Endothelial cell of umbilical vein (primary cell): ENCODE measurements around the gene PMVK. TPM values are rescaled to one million over a fixed set of nuclear protein-coding genes. Genes with fewer than 3 reads are reported as not detected.

Source experiments
- BruUV-seq: library from RNA; stranded (reverse); fragments of 400-500 nt; replicated peaks from 2 replicates; lab custom pipeline; 2021; lab: Mats Ljungman, UMichigan
- CTCF ChIA-PET: fragments of 300-600, 350-600 bp; sonication (Branson Sonifier 250); formaldehyde crosslinking; loops from one replicate; lab custom pipeline; 2021; ENCODE audit warnings: antibody characterized with exemption, inconsistent platforms; lab: Charles Lee
- POLR2A ChIA-PET: fragments of 300-600, 350-600 bp; sonication (Branson Sonifier 250); formaldehyde crosslinking; loops from one replicate; lab custom pipeline; 2021; ENCODE audit warnings: antibody characterized with exemption, inconsistent platforms; lab: Charles Lee
- DNase-seq: peaks from one replicate; pipeline ENCODE4 v3.0.0-alpha.2; 2011; ENCODE audit warnings: low read depth, low spot score
- FAIRE-seq: peaks from 2 replicates; lab custom pipeline; 2011; peaks lifted over from hg19 to GRCh38; lab: Jason Lieb, UNC
- H2AFZ ChIP-seq: 2 replicates; pipeline ENCODE4 v1.6.0; 2012; ENCODE audit warnings: low read depth, low read length, control low read depth, inconsistent platforms
- H3K27ac ChIP-seq: 2 replicates; pipeline ENCODE4 v1.5.1; 2011; ENCODE audit warnings: low read depth, mild to moderate bottlenecking, control low read depth, low read length, moderate library complexity; ENCODE audit not compliant: insufficient read depth
- H3K27me3 ChIP-seq, 2 experiments: 2 replicates each; pipeline versions ENCODE4 v1.6.0 to v1.6.1; 2011; ENCODE audit warnings: low read length in 2 of 2, mixed read lengths in 1 of 2; ENCODE audit not compliant: control insufficient read depth in 2 of 2, insufficient read depth in 2 of 2
- H3K36me3 ChIP-seq, 2 experiments: 2 replicates in 1 of 2; 3 replicates in 1 of 2; pipeline ENCODE4 v1.5.1; 2011; ENCODE audit warnings: low read length in 2 of 2, mild to moderate bottlenecking in 1 of 2, moderate library complexity in 1 of 2; ENCODE audit not compliant: control insufficient read depth in 2 of 2, insufficient read depth in 2 of 2; ENCODE audit errors: extremely low read depth in 1 of 2
- H3K4me1 ChIP-seq: 3 replicates; pipeline ENCODE4 v1.5.1; 2011; ENCODE audit warnings: mild to moderate bottlenecking, low read length; ENCODE audit not compliant: control insufficient read depth, insufficient read depth; ENCODE audit errors: extremely low read depth
- H3K4me2 ChIP-seq: 2 replicates; pipeline ENCODE4 v1.6.1; 2011; ENCODE audit warnings: low read length, control low read depth, mixed read lengths; ENCODE audit not compliant: insufficient read depth
- H3K4me3 ChIP-seq, 3 experiments: fragments of 200-600 bp in 1 of 3; sonication (generic), shearing (Covaris generic) in 1 of 3; replicated peaks in 1 of 3; 2 replicates each; pipeline ENCODE4 v1.5.1; 2011 to 2016; ENCODE audit warnings: control low read depth in 3 of 3, low read length in 3 of 3, mild to moderate bottlenecking in 2 of 3, inconsistent platforms in 1 of 3, low read depth in 1 of 3, moderate library complexity in 1 of 3; ENCODE audit not compliant: insufficient read depth in 1 of 3
- H3K79me2 ChIP-seq: 2 replicates; pipeline ENCODE4 v1.6.0; 2012; ENCODE audit warnings: low read length, inconsistent platforms; ENCODE audit not compliant: control insufficient read depth, insufficient read depth
- H3K9ac ChIP-seq: replicated peaks from 2 replicates; pipeline ENCODE3; 2011; ENCODE audit warnings: low read length, control low read depth; ENCODE audit not compliant: insufficient read depth; ENCODE audit errors: extremely low read depth
- H3K9me1 ChIP-seq: replicated peaks from 3 replicates; pipeline ENCODE4 v1.6.0; 2011; ENCODE audit warnings: mild to moderate bottlenecking, low read length; ENCODE audit not compliant: control insufficient read depth, insufficient read depth; ENCODE audit errors: extremely low read depth
- H3K9me3 ChIP-seq: replicated peaks from 2 replicates; pipeline ENCODE4 v1.5.1; 2012; ENCODE audit warnings: low read length, inconsistent platforms; ENCODE audit not compliant: control insufficient read depth, insufficient read depth
- H4K20me1 ChIP-seq: replicated peaks from 2 replicates; pipeline ENCODE3; 2011; ENCODE audit warnings: mild to moderate bottlenecking, low read length; ENCODE audit not compliant: control insufficient read depth, insufficient read depth; ENCODE audit errors: extremely low read depth
- CTCF ChIP-seq, 2 donors: IDR thresholded peaks; 1 replicate in 1 of 2; 2 replicates in 1 of 2; pipeline ENCODE4 v1.5.1; 2011; ENCODE audit warnings: low read length in 2 of 2, mild to moderate bottlenecking in 2 of 2, moderate library complexity in 2 of 2, control low read depth in 1 of 2, inconsistent platforms in 1 of 2, low read depth in 1 of 2; ENCODE audit not compliant: insufficient read depth in 1 of 2; ENCODE audit errors: extremely low read depth in 1 of 2
- EZH2 ChIP-seq: IDR thresholded peaks from 2 replicates; pipeline ENCODE4 v1.6.1; 2012; ENCODE audit warnings: borderline replicate concordance, low read depth, mild to moderate bottlenecking, moderate library complexity, low read length, inconsistent platforms; ENCODE audit not compliant: severe bottlenecking
- FOS ChIP-seq: IDR thresholded peaks from 2 replicates; pipeline ENCODE4 v1.6.1; 2011; ENCODE audit warnings: mild to moderate bottlenecking, low read length, moderate library complexity, borderline replicate concordance; ENCODE audit not compliant: insufficient read depth
- GATA2 ChIP-seq: IDR thresholded peaks from 2 replicates; pipeline ENCODE4 v1.7.0; 2011; ENCODE audit warnings: low read depth, mild to moderate bottlenecking, moderate library complexity, mixed read lengths, low read length; ENCODE audit not compliant: insufficient read length, insufficient read depth
- JUN ChIP-seq: IDR thresholded peaks from 2 replicates; pipeline ENCODE4 v1.6.1; 2011; ENCODE audit warnings: borderline replicate concordance, low read depth; ENCODE audit not compliant: insufficient read length, insufficient read depth
- POLR2AphosphoS5 ChIP-seq: IDR thresholded peaks from 2 replicates; pipeline ENCODE4 v1.6.1; 2012; ENCODE audit warnings: low read depth, mild to moderate bottlenecking, control low read depth, low read length, moderate library complexity; ENCODE audit not compliant: insufficient read depth
- dilution Hi-C: fragments of 300-500 bp; cut with MboI; formaldehyde crosslinking; loops from one replicate; pipeline ENCODE4 v1.15.0; 2019; ENCODE audit warnings: low sequenced_read_pairs; ENCODE audit not compliant: extremely low pct_ligation_motif_present
- intact Hi-C: fragments of 100-400 bp; cut with micrococcal nuclease; formaldehyde crosslinking; loops from one replicate; pipeline ENCODE4 v1.10.0; 2022
- microRNA-seq: library from miRNA; unstranded; fragments of <30 nt; microRNA quantifications from one replicate; pipeline ENCODE4 v1.2.0, GENCODE V29; 2021; ENCODE audit warnings: borderline number of aligned reads, borderline replicate concordance
- polyA plus RNA-seq, 4 experiments: library from polyadenylated mRNA; depleted of rRNA in 3 of 4; stranded (reverse) in 3 of 4; unstranded in 1 of 4; fragments of >200 nt; gene quantifications; 2 replicates each; pipeline versions ENCODE4 v1.2.1 to v1.2.3, GENCODE V29; 2011 to 2012; ENCODE audit warnings: missing spikeins in 1 of 4
- small RNA-seq: library from RNA; depleted of rRNA; stranded (forward); fragments of <200 nt; gene quantifications from one replicate; pipeline ENCODE3, GENCODE V24; 2012; ENCODE audit warnings: low replicate concordance, low read depth; ENCODE audit not compliant: insufficient read depth, insufficient read length
- total RNA-seq: library from RNA; stranded (reverse); gene quantifications from 2 replicates; pipeline ENCODE4 v1.2.3, GENCODE V29; 2021

The PMVK gene
- total and polyA plus RNA-seq, 2 donors (not counting 3 experiments of a cell fraction or from before 2014, with no cell fraction given) = 22.6 to 32.7 TPM

DNA sequence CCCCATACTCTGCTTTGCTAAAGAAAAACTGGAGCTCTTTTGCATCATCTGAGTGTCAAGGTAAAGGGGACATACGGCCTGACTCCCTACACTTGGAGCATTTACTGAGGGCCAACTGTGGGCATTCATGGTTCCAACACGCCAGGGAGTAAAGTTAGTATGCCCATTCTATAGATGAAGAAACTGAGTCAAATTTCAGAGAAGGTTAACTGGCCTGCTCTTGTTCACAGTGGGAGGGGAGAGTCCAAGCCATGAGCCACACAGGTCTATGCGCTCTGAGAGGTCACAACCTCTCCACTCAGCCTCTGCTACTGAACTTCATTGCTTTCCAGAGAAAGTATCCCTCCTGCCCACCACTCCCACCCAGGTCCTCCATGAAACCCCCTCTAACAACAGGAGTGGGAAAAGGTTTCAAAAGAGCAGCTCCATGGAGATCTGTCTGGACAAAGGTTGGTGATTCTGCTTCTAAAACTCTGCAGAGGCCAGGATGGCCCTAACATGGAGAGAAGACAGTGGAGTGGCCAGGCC lies 59.6 kb downstream of the PMVK start:
- CTCF ChIA-PET = interaction anchor here (1.4 to 5.1 kb wide), 4 partner anchors 9 to 317 kb away, joined by 3 to 113 read pairs (median 30); no protein-coding TSS in a partner anchor
- peaks cover 9% of the 10 kb centered on the region for H3K4me1 ChIP-seq
- BruUV-seq = no TSS peak
- no peak overlapping the region for H3K4me3 ChIP-seq
- no peak for FAIRE-seq
- no peaks in the 10 kb centered on the region for H3K9me3 ChIP-seq
- no peaks in the 10 kb centered on the region for H3K36me3 ChIP-seq
- no peak for DNase-seq
- H3K79me2 ChIP-seq = no peaks in the 10 kb centered on the region
- intact Hi-C loops = loop anchor here (5.0 kb wide), 2 partner anchors 40 to 395 kb away; no protein-coding TSS in a partner anchor
- H3K4me2 ChIP-seq = peak overlapping the region; percentile 6
- no peaks in the 10 kb centered on the region for H3K9me1 ChIP-seq
- no peak overlapping the region for H2AFZ ChIP-seq
- POLR2A ChIA-PET = no interaction called here
- dilution Hi-C loops = no loop called here
- H4K20me1 ChIP-seq = no peaks in the 10 kb centered on the region
- no peak overlapping the region for H3K9ac ChIP-seq
- TF ChIP-seq POLR2AphosphoS5 = no peak
- TF ChIP-seq GATA2 = no peak
- TF ChIP-seq JUN = no peak
- no peak for TF ChIP-seq FOS
- no peak for TF ChIP-seq CTCF (IDR thresholded peaks at IDR 0.05; ENCODE audit: extremely low read depth in 1 of 2, insufficient read depth in 1 of 2, low read depth in 1 of 2, low read length in 2 of 2)
- no peak for TF ChIP-seq EZH2
- H3K27ac ChIP-seq = no peak overlapping the region
- H3K27me3 ChIP-seq = no peaks in the 10 kb centered on the region

Small RNA genes within 50 kb of the gene (microRNA-seq; reads per million reads assigned to microRNA genes)
- gene MIR4258 = not detected

Small RNA genes within 50 kb of the gene (small RNA-seq; reads per million reads assigned to genes)
- gene MIR4258 (not detected), gene RF00017 (not detected)

Other genes with a start within 250 kb of the PMVK start
- 0.85 and 1.1 TPM in 2 replicates for gene KCNN3, start 66.4 kb downstream of the PMVK start, total RNA-seq
- 0.41 and 0.91 TPM in 2 replicates for gene KCNN3, start 66.4 kb downstream of the PMVK start, polyA plus RNA-seq
- 49.0 and 49.4 TPM in 2 replicates for gene PBXIP1, start 19.4 kb upstream of the PMVK start, total RNA-seq
- gene PBXIP1, start 19.4 kb upstream of the PMVK start, polyA plus RNA-seq = 45.0 and 54.7 TPM in 2 replicates
- 21.5 and 21.9 TPM in 2 replicates for gene PYGO2, start 25.1 kb upstream of the PMVK start, total RNA-seq
- 19.3 and 19.5 TPM in 2 replicates for gene PYGO2, start 25.1 kb upstream of the PMVK start, polyA plus RNA-seq
- gene SHC1, start 34.0 kb upstream of the PMVK start, total RNA-seq = 286 and 316 TPM in 2 replicates
- gene SHC1, start 34.0 kb upstream of the PMVK start, polyA plus RNA-seq = 324 and 379 TPM in 2 replicates
- 126 and 128 TPM in 2 replicates for gene CKS1B, start 38.0 kb upstream of the PMVK start, total RNA-seq
- gene CKS1B, start 38.0 kb upstream of the PMVK start, polyA plus RNA-seq = 280 and 319 TPM in 2 replicates
- gene FLAD1, start 46.6 kb upstream of the PMVK start, total RNA-seq = 42.2 and 48.8 TPM in 2 replicates
- gene FLAD1, start 46.6 kb upstream of the PMVK start, polyA plus RNA-seq = 59.1 and 66.8 TPM in 2 replicates
- 0.64 and 0.88 TPM in 2 replicates for gene LENEP, start 56.9 kb upstream of the PMVK start, total RNA-seq
- not detected in 2 replicates for gene LENEP, start 56.9 kb upstream of the PMVK start, polyA plus RNA-seq
- gene ZBTB7B, start 66.1 kb upstream of the PMVK start, total RNA-seq = 20.0 and 24.0 TPM in 2 replicates
- 26.2 and 32.6 TPM in 2 replicates for gene ZBTB7B, start 66.1 kb upstream of the PMVK start, polyA plus RNA-seq
- 0.23 and 0.51 TPM in 2 replicates for gene DCST2, start 97.1 kb upstream of the PMVK start, total RNA-seq
- gene DCST2, start 97.1 kb upstream of the PMVK start, polyA plus RNA-seq = 0.29 and 0.73 TPM in 2 replicates
- gene DCST1, start 97.1 kb upstream of the PMVK start, total RNA-seq = not detected in 2 replicates
- not detected in 2 replicates for gene DCST1, start 97.1 kb upstream of the PMVK start, polyA plus RNA-seq
- 268 and 299 TPM in 2 replicates for gene ADAM15, start 114.6 kb upstream of the PMVK start, total RNA-seq
- gene ADAM15, start 114.6 kb upstream of the PMVK start, polyA plus RNA-seq = 295 and 397 TPM in 2 replicates
- 16.5 and 17.5 TPM in 2 replicates for gene EFNA4, start 127.0 kb upstream of the PMVK start, total RNA-seq
- 25.2 and 28.0 TPM in 2 replicates for gene EFNA4, start 127.0 kb upstream of the PMVK start, polyA plus RNA-seq
- gene EFNA3, start 142.1 kb upstream of the PMVK start, total RNA-seq = 2.2 TPM in 2 replicates
- 2.5 and 4.2 TPM in 2 replicates for gene EFNA3, start 142.1 kb upstream of the PMVK start, polyA plus RNA-seq
- 107 and 111 TPM in 2 replicates for gene EFNA1, start 191.2 kb upstream of the PMVK start, total RNA-seq
- 289 and 295 TPM in 2 replicates for gene EFNA1, start 191.2 kb upstream of the PMVK start, polyA plus RNA-seq
- 29.5 and 30.8 TPM in 2 replicates for gene SLC50A1, start 199.1 kb upstream of the PMVK start, total RNA-seq
- 66.1 and 70.4 TPM in 2 replicates for gene SLC50A1, start 199.1 kb upstream of the PMVK start, polyA plus RNA-seq
- gene DPM3, start 203.8 kb upstream of the PMVK start, total RNA-seq = 69.6 and 78.8 TPM in 2 replicates
- gene DPM3, start 203.8 kb upstream of the PMVK start, polyA plus RNA-seq = 258 and 315 TPM in 2 replicates
- gene KRTCAP2, start 236.6 kb upstream of the PMVK start, total RNA-seq = 170 and 207 TPM in 2 replicates
- 362 and 409 TPM in 2 replicates for gene KRTCAP2, start 236.6 kb upstream of the PMVK start, polyA plus RNA-seq
- 9.6 and 10.0 TPM in 2 replicates for gene TRIM46, start 237.1 kb upstream of the PMVK start, total RNA-seq
- gene TRIM46, start 237.1 kb upstream of the PMVK start, polyA plus RNA-seq = 9.5 and 12.7 TPM in 2 replicates